ENCODE measurements around the gene MYNN.

- TF ChIP-seq, protein P1, sequence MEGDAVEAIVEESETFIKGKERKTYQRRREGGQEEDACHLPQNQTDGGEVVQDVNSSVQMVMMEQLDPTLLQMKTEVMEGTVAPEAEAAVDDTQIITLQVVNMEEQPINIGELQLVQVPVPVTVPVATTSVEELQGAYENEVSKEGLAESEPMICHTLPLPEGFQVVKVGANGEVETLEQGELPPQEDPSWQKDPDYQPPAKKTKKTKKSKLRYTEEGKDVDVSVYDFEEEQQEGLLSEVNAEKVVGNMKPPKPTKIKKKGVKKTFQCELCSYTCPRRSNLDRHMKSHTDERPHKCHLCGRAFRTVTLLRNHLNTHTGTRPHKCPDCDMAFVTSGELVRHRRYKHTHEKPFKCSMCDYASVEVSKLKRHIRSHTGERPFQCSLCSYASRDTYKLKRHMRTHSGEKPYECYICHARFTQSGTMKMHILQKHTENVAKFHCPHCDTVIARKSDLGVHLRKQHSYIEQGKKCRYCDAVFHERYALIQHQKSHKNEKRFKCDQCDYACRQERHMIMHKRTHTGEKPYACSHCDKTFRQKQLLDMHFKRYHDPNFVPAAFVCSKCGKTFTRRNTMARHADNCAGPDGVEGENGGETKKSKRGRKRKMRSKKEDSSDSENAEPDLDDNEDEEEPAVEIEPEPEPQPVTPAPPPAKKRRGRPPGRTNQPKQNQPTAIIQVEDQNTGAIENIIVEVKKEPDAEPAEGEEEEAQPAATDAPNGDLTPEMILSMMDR (IDR thresholded peaks at IDR 0.05) = no peak
- TF ChIP-seq EP300 (IDR thresholded peaks at IDR 0.05) = no peak
Measured at GRCh38 chr3:169774186-169774585, 990 bp downstream of the MYNN start.
